Kidney (tissue), 14 donors: ENCODE results near the gene SIAH2. TPM values are rescaled to one million over a fixed set of nuclear protein-coding genes. Genes with fewer than 3 reads are reported as not detected.

Experiments
- DNase-seq, 5 donors: peaks; one replicate each; pipeline ENCODE4 v3.0.0-alpha.2; 2013 to 2020
- FAIRE-seq: peaks from 2 replicates; lab custom pipeline; 2012; peaks lifted over from hg19 to GRCh38; lab: Jason Lieb, UNC
- H3K27ac ChIP-seq, 2 donors: one replicate each; pipeline ENCODE4 v1.7.0; 2013; ENCODE audit warnings: low read depth in 2 of 2, low read length in 2 of 2, inconsistent platforms in 1 of 2
- H3K27me3 ChIP-seq: one replicate; pipeline ENCODE4 v1.7.1; 2013; ENCODE audit warnings: low read length, inconsistent platforms; ENCODE audit not compliant: control insufficient read depth, insufficient read depth
- H3K36me3 ChIP-seq, 3 donors: one replicate each; pipeline versions ENCODE4 v1.7.0 to v1.7.1; 2013; ENCODE audit warnings: low read length in 3 of 3, control low read depth in 1 of 3, inconsistent platforms in 1 of 3; ENCODE audit not compliant: insufficient read depth in 3 of 3, control insufficient read depth in 2 of 3
- H3K4me1 ChIP-seq, 3 donors: one replicate each; pipeline versions ENCODE4 v1.7.0 to v1.7.1; 2013; ENCODE audit warnings: low read length in 3 of 3, inconsistent platforms in 1 of 3, low read depth in 1 of 3; ENCODE audit not compliant: control insufficient read depth in 2 of 3, insufficient read depth in 2 of 3
- H3K4me3 ChIP-seq, 3 donors: one replicate each; pipeline versions ENCODE4 v1.7.0 to v1.8.1; 2013; ENCODE audit warnings: low read length in 3 of 3, control low read depth in 1 of 3, inconsistent platforms in 1 of 3
- H3K9ac ChIP-seq, 3 donors: one replicate each; pipeline versions ENCODE4 v1.7.0 to v1.7.1; 2013; ENCODE audit warnings: low read length in 3 of 3, control low read depth in 1 of 3, inconsistent platforms in 1 of 3
- H3K9me3 ChIP-seq, 3 donors: one replicate each; pipeline versions ENCODE4 v1.7.0 to v1.7.1; 2013; ENCODE audit warnings: low read length in 3 of 3, control low read depth in 1 of 3, inconsistent platforms in 1 of 3; ENCODE audit not compliant: control insufficient read depth in 2 of 3, insufficient read depth in 1 of 3
- CTCF ChIP-seq: IDR thresholded peaks from 3 replicates; pipeline ENCODE4 v1.5.1; 2012; ENCODE audit warnings: mild to moderate bottlenecking, moderate library complexity, borderline replicate concordance; ENCODE audit not compliant: insufficient read depth; ENCODE audit errors: extremely low read depth
- intact Hi-C: fragments of 100-400 bp; cut with DNase I; formaldehyde crosslinking; loops from one replicate; pipeline ENCODE4 v1.11.1; 2022
- polyA plus RNA-seq: library from polyadenylated mRNA; stranded (reverse); fragments of 350-450 nt; fragmentation: Illumina TruSeq; extraction: RNeasy Lipid Tissue Mini Kit (QIAGEN cat#74804); gene quantifications from one replicate; pipeline ENCODE4 v1.2.3, GENCODE V29; 2014; ENCODE audit warnings: low read depth, low replicate concordance; ENCODE audit not compliant: insufficient read depth
- total RNA-seq: library from RNA; stranded (reverse); fragmentation: NEBNext Ultra II Directional; extraction: Animal tissue kit (Norgen Biotek cat#: 25700); gene quantifications from one replicate; pipeline ENCODE4 v1.2.1, GENCODE V29; 2021
- donor health status: control.
- donor health status: control.
- donor health status: control.
- donor health status: control.
- donor health status: control.
- donor health status: DM: yes; HTN: yes; CAD: no.
- donor health status: Normal renal cell carcinoma (clear cell type).

The SIAH2 gene
- total and polyA plus RNA-seq, 2 donors from 2014 or later, result 16.9 to 24.6 TPM

GRCh38 chr3:150725548-150725947 lies 37.4 kb downstream of the SIAH2 start:
- TF ChIP-seq CTCF, result no peak
- H3K9me3 ChIP-seq, result no peaks in the 10 kb centered on the region
- no peak for DNase-seq
- no peak overlapping the region for H3K27ac ChIP-seq
- no peaks in the 10 kb centered on the region for H3K36me3 ChIP-seq
- no peak overlapping the region for H3K9ac ChIP-seq
- no peak overlapping the region for H3K4me3 ChIP-seq
- no peaks in the 10 kb centered on the region for H3K27me3 ChIP-seq
- intact Hi-C loops, result loop anchor here (10.0 kb wide), 1 partner anchor 429 kb away; no protein-coding TSS in a partner anchor
- H3K4me1 ChIP-seq, result peaks cover 0 to 3% (median 0%) of the 10 kb centered on the region in 3 donors
- FAIRE-seq, result no peak

- Histone ChIP-seq H3K36me3 (no peaks in the 10 kb centered on the region), H3K27ac (no peak overlapping the region), H3K9ac (no peak overlapping the region), H3K27me3 (no peaks in the 10 kb centered on the region), H3K4me3 (no peak overlapping the region), H3K4me1 (peaks cover 0 to 3% (median 0%) of the 10 kb centered on the region in 3 donors), H3K9me3 (no peaks in the 10 kb centered on the region)
- FAIRE-seq (no peak), DNase-seq (no peak)
- TF ChIP-seq CTCF, result no peak
- intact Hi-C loops, result loop anchor here (5.0 to 10.0 kb wide), 2 partner anchors 138 to 431 kb away; no protein-coding TSS in a partner anchor
These were observed 39.0 kb downstream of the SIAH2 start for GRCh38 chr3:150723946-150724345.

- Histone ChIP-seq H3K9me3 (no peaks in the 10 kb centered on the region), H3K27ac (no peak overlapping the region), H3K9ac (no peak overlapping the region), H3K27me3 (no peaks in the 10 kb centered on the region), H3K4me3 (no peak overlapping the region), H3K36me3 (no peaks in the 10 kb centered on the region), H3K4me1 (peaks cover 0 to 3% (median 0%) of the 10 kb centered on the region in 3 donors)
- intact Hi-C loops, result loop anchor here (5.0 to 10.0 kb wide), 2 partner anchors 140 to 433 kb away; no protein-coding TSS in a partner anchor
- DNase-seq (no peak), FAIRE-seq (no peak)
- no peak for TF ChIP-seq CTCF
These were observed 40.7 kb downstream of the SIAH2 start for GRCh38 chr3:150722267-150722666.
